Measurements from ENCODE around the gene PRKG1. TPM values are rescaled to one million over a fixed set of nuclear protein-coding genes. Genes with fewer than 3 reads are reported as not detected.
A peak's percentile ranks its signal among the peaks of the same experiment; 100 is the strongest.

PRKG1 gene
- total RNA-seq, 2 donors from 2014 or later: 1.3 to 2.7 TPM

- Mint-ChIP-seq H3K27ac (no peak overlapping the region), H3K4me1 (peaks cover 11% of the 10 kb centered on the region), H3K36me3 (ENCODE audit: low read depth) (no peaks in the 10 kb centered on the region), H3K9me3 (no peaks in the 10 kb centered on the region), H3K4me3 (no peak overlapping the region), H3K27me3 (ENCODE audit: insufficient read depth) (no peaks in the 10 kb centered on the region)
- 90 to 100% methylated on average over 3 to 4 of the region's 4 CpGs for WGBS, 2 experiments (ENCODE audit: insufficient coverage in 1 of 2, insufficient read length in 1 of 2)
- Histone ChIP-seq H3K9me3 (ENCODE audit: control insufficient read depth, low read length) (no peaks in the 10 kb centered on the region), H3K36me3 (ENCODE audit: control insufficient read depth, insufficient read depth, low read length) (no peaks in the 10 kb centered on the region), H3K27ac (ENCODE audit: low read depth, low read length) (no peak overlapping the region), H3K4me3 (ENCODE audit: low read length) (no peak overlapping the region), H3K27me3 (ENCODE audit: control insufficient read depth, insufficient read depth, low read length, poor library complexity, severe bottlenecking) (no peaks in the 10 kb centered on the region), H3K4me1 (ENCODE audit: control insufficient read depth, insufficient read depth, low read length) (no peaks in the 10 kb centered on the region), H3K9ac (ENCODE audit: extremely low read depth, low read length, poor library complexity, severe bottlenecking) (no peak overlapping the region)
- TF ChIP-seq CTCF (conservative IDR thresholded peaks at IDR 0.05): no peak
- DNase-seq: no peak
Measured at GRCh38 chr10:51716981-51717380, 642.7 kb downstream of the PRKG1 start.

GRCh38 chr10:51718804-51719291 is 644.6 kb downstream of the PRKG1 start:
- no peaks in the 10 kb centered on the region for H3K27me3 Mint-ChIP-seq (ENCODE audit: insufficient read depth)
- Histone ChIP-seq H3K27me3 (ENCODE audit: control insufficient read depth, insufficient read depth, low read length, poor library complexity, severe bottlenecking) (no peaks in the 10 kb centered on the region), H3K36me3 (ENCODE audit: control insufficient read depth, insufficient read depth, low read length) (no peaks in the 10 kb centered on the region), H3K4me3 (ENCODE audit: low read length) (no peak overlapping the region), H3K9ac (ENCODE audit: extremely low read depth, low read length, poor library complexity, severe bottlenecking) (no peak overlapping the region), H3K4me1 (ENCODE audit: control insufficient read depth, insufficient read depth, low read length) (no peaks in the 10 kb centered on the region), H3K9me3 (ENCODE audit: control insufficient read depth, low read length) (no peaks in the 10 kb centered on the region), H3K27ac (ENCODE audit: low read depth, low read length) (no peak overlapping the region)
- DNase-seq: peak; percentile 51
- no peak for TF ChIP-seq CTCF (conservative IDR thresholded peaks at IDR 0.05)
- no peak overlapping the region for H3K4me3 Mint-ChIP-seq
- no peaks in the 10 kb centered on the region for H3K9me3 Mint-ChIP-seq
- no peaks in the 10 kb centered on the region for H3K36me3 Mint-ChIP-seq (ENCODE audit: low read depth)
- H3K4me1 Mint-ChIP-seq: peaks cover 11% of the 10 kb centered on the region
- peak overlapping the region; percentile 32 for H3K27ac Mint-ChIP-seq

GRCh38 chr10:51724038-51724437 is 649.8 kb downstream of the PRKG1 start:
- Histone ChIP-seq H3K9me3 (ENCODE audit: control insufficient read depth, low read length) (no peaks in the 10 kb centered on the region), H3K27ac (ENCODE audit: low read depth, low read length) (no peak overlapping the region), H3K4me1 (ENCODE audit: control insufficient read depth, insufficient read depth, low read length) (no peaks in the 10 kb centered on the region), H3K9ac (ENCODE audit: extremely low read depth, low read length, poor library complexity, severe bottlenecking) (no peak overlapping the region), H3K27me3 (ENCODE audit: control insufficient read depth, insufficient read depth, low read length, poor library complexity, severe bottlenecking) (no peaks in the 10 kb centered on the region), H3K36me3 (ENCODE audit: control insufficient read depth, insufficient read depth, low read length) (no peaks in the 10 kb centered on the region), H3K4me3 (ENCODE audit: low read length) (no peak overlapping the region)
- WGBS, 2 experiments (ENCODE audit: insufficient coverage in 1 of 2, insufficient read length in 1 of 2): no CpG with 5 or more reads among the region's 1 CpG
- Mint-ChIP-seq H3K27me3 (ENCODE audit: insufficient read depth) (no peaks in the 10 kb centered on the region), H3K27ac (no peak overlapping the region), H3K4me3 (no peak overlapping the region), H3K9me3 (no peaks in the 10 kb centered on the region), H3K36me3 (ENCODE audit: low read depth) (no peaks in the 10 kb centered on the region), H3K4me1 (peaks cover 2% of the 10 kb centered on the region)
- DNase-seq: no peak
- no peak for TF ChIP-seq CTCF (conservative IDR thresholded peaks at IDR 0.05)
